Stimulated activated naive CD8-positive, alpha-beta T cell treated with anti-CD3 and anti-CD28 coated beads, Interleukin-15, Interleukin-2, amounts not matched to agents 100 ng/mL and 50 ng/mL, for 24 hours (primary cell): Measurements from ENCODE around the gene HMOX2.

Source experiments
- H3K27ac Mint-ChIP-seq: one replicate; pipeline ENCODE4 v1.8.0; 2021; ENCODE audit warnings: mild to moderate bottlenecking, mixed read lengths
- H3K27me3 Mint-ChIP-seq: one replicate; pipeline ENCODE4 v1.8.0; 2021; ENCODE audit warnings: mixed read lengths
- H3K36me3 Mint-ChIP-seq: one replicate; pipeline ENCODE4 v1.8.0; 2021; ENCODE audit warnings: low read depth, mixed read lengths
- H3K4me1 Mint-ChIP-seq: one replicate; pipeline ENCODE4 v1.8.0; 2021; ENCODE audit warnings: low read depth, mixed read lengths
- H3K4me3 Mint-ChIP-seq: one replicate; pipeline ENCODE4 v1.8.0; 2021; ENCODE audit warnings: mild to moderate bottlenecking, mixed read lengths
- H3K9me3 Mint-ChIP-seq: one replicate; pipeline ENCODE4 v1.8.0; 2021; ENCODE audit warnings: mixed read lengths

HMOX2 gene

DNA sequence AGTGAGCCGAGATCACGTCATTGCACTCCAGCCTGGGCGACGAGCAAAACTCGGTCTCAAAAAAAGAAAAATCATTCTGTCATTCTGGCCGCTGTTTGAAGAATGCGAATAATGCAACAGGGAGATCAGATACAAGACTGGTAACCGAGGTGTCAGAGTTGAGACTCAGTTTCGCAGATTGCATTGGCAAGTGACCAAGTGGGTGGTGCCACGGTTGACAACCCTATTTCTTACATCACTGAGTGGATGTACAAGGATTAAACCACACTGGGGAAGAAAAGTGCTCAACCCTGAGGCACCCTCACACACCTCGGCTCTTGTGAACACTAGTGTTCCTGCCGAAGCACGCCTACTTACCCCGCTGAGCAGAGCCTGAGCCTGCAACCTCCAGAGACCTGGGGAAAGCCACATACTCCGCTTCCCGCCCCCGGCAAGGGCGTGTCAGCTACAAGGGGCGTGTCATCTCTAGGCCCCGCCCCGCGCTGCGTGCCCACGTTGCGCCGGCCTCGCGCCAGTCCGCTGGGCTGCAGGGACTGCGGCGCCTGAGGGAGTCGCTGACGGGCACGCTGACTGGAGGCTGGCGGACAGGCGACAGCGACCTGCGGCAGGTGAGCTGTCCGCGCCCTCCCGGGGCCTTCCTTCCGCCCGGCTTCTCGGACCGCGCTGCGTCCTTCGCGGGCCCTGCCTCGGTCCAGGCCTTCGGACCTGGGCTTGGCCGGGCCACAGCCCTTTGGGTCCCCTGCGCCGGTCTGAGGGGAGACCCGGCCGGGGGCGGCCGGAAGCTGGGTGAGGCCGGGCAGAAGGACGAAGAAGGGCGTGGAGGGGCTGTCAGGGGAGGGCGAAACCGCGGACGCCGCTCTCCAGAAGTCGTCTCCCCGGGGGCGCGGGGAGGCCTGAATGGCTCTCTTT is at the start of gene HMOX2:
TSS of gene HMOX2 (plus strand) at position 519 of the 909 bp plus-strand sequence. CDS start 29,127 bp downstream, outside the sequence.
- Mint-ChIP-seq H3K9me3 (no peaks in the 10 kb centered on the region), H3K4me3 (peak within 1 kb of the TSS; percentile 89), H3K36me3 (peaks cover 17% of the 10 kb centered on the region), H3K27ac (peak within 1 kb of the TSS; percentile 96), H3K4me1 (peaks cover 45% of the 10 kb centered on the region), H3K27me3 (no peaks in the 10 kb centered on the region)

DNA sequence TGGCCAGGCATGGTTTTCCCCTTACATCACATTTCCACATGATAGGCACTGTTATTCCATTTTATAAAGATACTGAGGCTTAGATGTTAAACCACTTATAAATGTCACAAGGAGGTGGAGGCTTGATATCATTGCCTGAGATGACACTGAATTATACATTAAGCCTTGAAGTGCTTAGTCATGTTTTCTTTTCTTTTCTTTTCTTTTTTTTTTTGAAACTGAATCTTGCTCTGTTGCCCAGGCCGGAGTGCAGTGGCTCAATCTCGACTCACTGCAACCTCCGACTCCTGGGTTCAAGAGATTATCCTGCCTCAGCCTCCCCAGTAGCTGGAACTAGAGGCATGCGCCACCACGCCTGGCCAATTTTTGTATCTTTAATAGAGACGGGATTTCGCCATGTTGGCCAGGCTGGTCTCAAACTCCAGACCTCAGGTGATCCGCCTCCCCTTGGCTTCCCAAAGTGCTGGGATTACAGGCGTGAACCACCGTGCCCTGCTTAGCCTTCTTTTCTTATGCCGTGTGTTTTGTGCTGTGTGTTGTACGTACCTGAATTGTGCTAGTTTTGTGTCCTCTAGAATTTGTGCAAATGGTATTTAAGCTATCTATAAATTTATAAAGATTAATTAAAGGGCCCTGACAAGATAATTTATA is 49.4 kb upstream of the HMOX2 start:
- Mint-ChIP-seq H3K4me3 (peak overlapping the region; percentile 98), H3K27me3 (no peaks in the 10 kb centered on the region), H3K9me3 (no peaks in the 10 kb centered on the region), H3K4me1 (peaks cover 35% of the 10 kb centered on the region), H3K27ac (peak overlapping the region; percentile 99), H3K36me3 (peaks cover 35% of the 10 kb centered on the region)

GRCh38 chr16:4428500-4428899 is 47.7 kb upstream of the HMOX2 start:
- Mint-ChIP-seq H3K27me3 (no peaks in the 10 kb centered on the region), H3K9me3 (no peaks in the 10 kb centered on the region), H3K36me3 (peaks cover 43% of the 10 kb centered on the region), H3K27ac (peak overlapping the region; percentile 55), H3K4me1 (peaks cover 37% of the 10 kb centered on the region), H3K4me3 (no peak overlapping the region)

DNA sequence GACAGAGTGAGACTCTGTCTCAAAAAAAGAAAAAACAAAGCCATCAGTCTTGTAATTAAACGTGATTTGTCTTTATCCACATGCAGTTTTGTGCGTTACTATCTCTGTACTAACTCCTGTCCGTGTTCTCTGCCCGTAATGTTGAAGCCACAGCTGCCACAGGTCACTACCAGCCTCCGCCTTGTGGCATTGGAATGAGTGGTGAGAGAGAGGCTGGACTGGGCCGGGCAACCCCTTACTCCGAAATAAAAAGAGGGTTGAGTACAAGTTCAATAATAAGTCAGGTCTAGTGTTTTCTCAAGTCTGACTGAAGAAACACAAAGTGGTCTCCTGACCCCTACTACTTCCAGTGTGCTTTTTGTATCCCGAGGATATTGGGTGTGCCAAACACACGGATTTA is 45.2 kb upstream of the HMOX2 start:
- peaks cover 66% of the 10 kb centered on the region for H3K36me3 Mint-ChIP-seq
- no peaks in the 10 kb centered on the region for H3K9me3 Mint-ChIP-seq
- H3K4me1 Mint-ChIP-seq = peaks cover 38% of the 10 kb centered on the region
- H3K27ac Mint-ChIP-seq = peak overlapping the region; percentile 61
- H3K27me3 Mint-ChIP-seq = no peaks in the 10 kb centered on the region
- no peak overlapping the region for H3K4me3 Mint-ChIP-seq

- Mint-ChIP-seq H3K27ac (no peak overlapping the region), H3K9me3 (no peaks in the 10 kb centered on the region), H3K4me3 (no peak overlapping the region), H3K4me1 (peaks cover 22% of the 10 kb centered on the region), H3K27me3 (no peaks in the 10 kb centered on the region), H3K36me3 (peaks cover 63% of the 10 kb centered on the region)
These were observed 43.0 kb upstream of the HMOX2 start for GRCh38 chr16:4433228-4433627.

- peaks cover 17% of the 10 kb centered on the region for H3K4me1 Mint-ChIP-seq
- H3K27me3 Mint-ChIP-seq = no peaks in the 10 kb centered on the region
- H3K4me3 Mint-ChIP-seq = no peak overlapping the region
- peaks cover 64% of the 10 kb centered on the region for H3K36me3 Mint-ChIP-seq
- peak overlapping the region; percentile 0 for H3K27ac Mint-ChIP-seq
- H3K9me3 Mint-ChIP-seq = no peaks in the 10 kb centered on the region
These were observed 42.0 kb upstream of the HMOX2 start for GRCh38 chr16:4433914-4434787.

- Mint-ChIP-seq H3K4me1 (peaks cover 12% of the 10 kb centered on the region), H3K27ac (peak overlapping the region; percentile 50), H3K9me3 (no peaks in the 10 kb centered on the region), H3K4me3 (no peak overlapping the region), H3K36me3 (peaks cover 66% of the 10 kb centered on the region), H3K27me3 (no peaks in the 10 kb centered on the region)
These were observed 40.7 kb upstream of the HMOX2 start for GRCh38 chr16:4435337-4436067.

GRCh38 chr16:4437366-4437765 is 38.8 kb upstream of the HMOX2 start:
- no peaks in the 10 kb centered on the region for H3K27me3 Mint-ChIP-seq
- H3K36me3 Mint-ChIP-seq = peaks cover 72% of the 10 kb centered on the region
- H3K4me1 Mint-ChIP-seq = peaks cover 12% of the 10 kb centered on the region
- no peaks in the 10 kb centered on the region for H3K9me3 Mint-ChIP-seq
- no peak overlapping the region for H3K4me3 Mint-ChIP-seq
- H3K27ac Mint-ChIP-seq = no peak overlapping the region

DNA sequence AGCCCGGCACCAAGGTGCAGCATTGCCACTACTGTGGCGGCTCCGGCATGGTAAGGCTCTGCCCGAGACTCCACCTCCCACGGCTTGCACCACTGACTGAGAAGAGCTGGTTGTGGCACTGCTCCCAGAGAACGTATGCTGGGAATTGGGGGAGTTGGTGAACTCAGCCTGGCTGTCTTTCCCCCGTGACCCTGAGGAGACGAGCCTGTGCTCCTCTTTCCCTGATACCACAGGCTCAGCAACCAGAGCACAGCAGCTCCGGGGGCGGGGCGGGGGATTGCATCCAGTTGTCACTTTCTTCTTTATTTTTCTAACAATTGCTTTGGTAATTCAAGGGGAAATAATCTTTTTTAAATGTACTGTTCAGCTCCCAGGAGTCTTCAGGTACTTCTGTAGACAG is 33.8 kb upstream of the HMOX2 start:
- Mint-ChIP-seq H3K27ac (no peak overlapping the region), H3K4me1 (no peaks in the 10 kb centered on the region), H3K36me3 (peaks cover 78% of the 10 kb centered on the region), H3K27me3 (no peaks in the 10 kb centered on the region), H3K4me3 (no peak overlapping the region), H3K9me3 (no peaks in the 10 kb centered on the region)

DNA sequence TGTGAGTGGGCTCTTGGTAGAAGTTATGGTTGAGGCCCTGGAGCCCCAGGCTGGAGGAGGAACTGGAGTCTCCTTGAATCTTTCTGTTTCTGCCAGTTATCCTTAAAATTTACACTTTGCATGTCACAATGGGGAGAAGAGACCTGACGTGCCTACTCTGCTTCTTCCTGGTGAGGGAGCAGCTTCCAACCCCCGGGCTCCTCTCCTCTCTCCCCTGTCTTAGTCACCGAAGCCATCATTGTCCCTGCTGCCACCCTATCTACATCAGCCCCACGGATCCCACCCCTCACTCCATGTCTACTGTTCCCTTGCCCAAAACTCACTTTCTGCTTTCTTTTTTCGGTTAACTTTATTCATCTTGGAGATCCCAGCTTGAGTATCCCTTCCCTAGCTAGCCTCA is 32.9 kb upstream of the HMOX2 start:
- Mint-ChIP-seq H3K4me1 (no peaks in the 10 kb centered on the region), H3K27me3 (no peaks in the 10 kb centered on the region), H3K36me3 (peaks cover 79% of the 10 kb centered on the region), H3K9me3 (no peaks in the 10 kb centered on the region), H3K4me3 (no peak overlapping the region), H3K27ac (no peak overlapping the region)

DNA sequence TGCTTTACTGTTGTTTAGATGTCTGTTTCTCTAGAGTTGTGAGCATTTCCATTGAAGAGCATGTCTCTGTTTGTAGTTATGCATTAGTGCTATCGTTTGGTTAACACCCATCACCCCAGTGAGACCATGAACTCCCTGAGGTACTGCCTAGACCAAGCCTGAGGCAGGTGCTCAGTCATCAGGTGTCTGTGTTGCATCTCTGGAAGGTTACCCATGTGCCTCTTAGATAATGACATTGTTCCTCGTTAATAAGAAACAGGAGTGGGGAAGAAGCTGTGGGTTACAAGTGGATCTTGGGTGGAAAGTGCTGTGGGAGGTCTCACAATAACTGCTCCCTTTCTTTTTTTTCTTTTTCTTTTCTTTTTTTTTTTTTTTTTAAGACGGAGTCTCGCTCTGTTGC is 32.2 kb upstream of the HMOX2 start:
- H3K9me3 Mint-ChIP-seq = no peaks in the 10 kb centered on the region
- no peak overlapping the region for H3K4me3 Mint-ChIP-seq
- H3K27me3 Mint-ChIP-seq = no peaks in the 10 kb centered on the region
- peaks cover 80% of the 10 kb centered on the region for H3K36me3 Mint-ChIP-seq
- H3K4me1 Mint-ChIP-seq = no peaks in the 10 kb centered on the region
- no peak overlapping the region for H3K27ac Mint-ChIP-seq

GRCh38 chr16:4450430-4450829 is 25.8 kb upstream of the HMOX2 start:
- Mint-ChIP-seq H3K4me1 (no peaks in the 10 kb centered on the region), H3K27ac (no peak overlapping the region), H3K36me3 (peaks cover 67% of the 10 kb centered on the region), H3K27me3 (no peaks in the 10 kb centered on the region), H3K4me3 (no peak overlapping the region), H3K9me3 (no peaks in the 10 kb centered on the region)

- Mint-ChIP-seq H3K9me3 (no peaks in the 10 kb centered on the region), H3K4me1 (no peaks in the 10 kb centered on the region), H3K36me3 (peaks cover 70% of the 10 kb centered on the region), H3K27ac (peak overlapping the region; percentile 3), H3K27me3 (no peaks in the 10 kb centered on the region), H3K4me3 (no peak overlapping the region)
These were observed 25.2 kb upstream of the HMOX2 start for GRCh38 chr16:4450931-4451519.

- Mint-ChIP-seq H3K9me3 (no peaks in the 10 kb centered on the region), H3K27ac (no peak overlapping the region), H3K4me1 (no peaks in the 10 kb centered on the region), H3K4me3 (no peak overlapping the region), H3K27me3 (no peaks in the 10 kb centered on the region), H3K36me3 (peaks cover 63% of the 10 kb centered on the region)
These were observed 23.5 kb upstream of the HMOX2 start for GRCh38 chr16:4452674-4453073.
